ENCODE measurements around the gene VIPR1.

DNA sequence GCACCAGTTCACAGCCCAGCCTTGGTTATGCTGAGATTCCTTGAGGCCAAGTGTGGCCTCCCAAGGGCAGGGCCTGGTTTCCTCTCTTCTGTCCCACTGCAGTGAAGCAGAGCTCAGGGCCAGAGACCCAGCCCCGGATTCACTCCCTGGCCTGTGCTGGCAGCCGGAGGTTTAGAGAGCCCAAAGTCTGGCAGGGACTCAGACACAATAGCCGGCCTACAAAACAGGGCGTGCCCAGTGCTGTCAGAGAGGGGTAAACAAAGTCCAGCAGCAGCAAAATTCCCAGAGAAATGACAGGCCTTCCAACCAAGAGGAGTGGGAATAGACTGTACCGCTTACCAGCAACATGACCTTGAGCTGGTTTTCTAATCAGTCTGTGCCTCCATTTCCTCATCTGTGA lies 14.0 kb downstream of the VIPR1 start:
- TF ChIP-seq, protein P1, sequence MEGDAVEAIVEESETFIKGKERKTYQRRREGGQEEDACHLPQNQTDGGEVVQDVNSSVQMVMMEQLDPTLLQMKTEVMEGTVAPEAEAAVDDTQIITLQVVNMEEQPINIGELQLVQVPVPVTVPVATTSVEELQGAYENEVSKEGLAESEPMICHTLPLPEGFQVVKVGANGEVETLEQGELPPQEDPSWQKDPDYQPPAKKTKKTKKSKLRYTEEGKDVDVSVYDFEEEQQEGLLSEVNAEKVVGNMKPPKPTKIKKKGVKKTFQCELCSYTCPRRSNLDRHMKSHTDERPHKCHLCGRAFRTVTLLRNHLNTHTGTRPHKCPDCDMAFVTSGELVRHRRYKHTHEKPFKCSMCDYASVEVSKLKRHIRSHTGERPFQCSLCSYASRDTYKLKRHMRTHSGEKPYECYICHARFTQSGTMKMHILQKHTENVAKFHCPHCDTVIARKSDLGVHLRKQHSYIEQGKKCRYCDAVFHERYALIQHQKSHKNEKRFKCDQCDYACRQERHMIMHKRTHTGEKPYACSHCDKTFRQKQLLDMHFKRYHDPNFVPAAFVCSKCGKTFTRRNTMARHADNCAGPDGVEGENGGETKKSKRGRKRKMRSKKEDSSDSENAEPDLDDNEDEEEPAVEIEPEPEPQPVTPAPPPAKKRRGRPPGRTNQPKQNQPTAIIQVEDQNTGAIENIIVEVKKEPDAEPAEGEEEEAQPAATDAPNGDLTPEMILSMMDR (IDR thresholded peaks at IDR 0.05): no peak
- no peak for TF ChIP-seq POLR2A (IDR thresholded peaks at IDR 0.05)

Data from heart left ventricle (tissue), 13 donors.